HG03060 (cell line): ENCODE results near the gene KBTBD8.

Experiments used
- ATAC-seq: cut with Tn5 transposase; IDR thresholded peaks from one replicate; pipeline ENCODE4 v1.9.1; 2021; ENCODE audit warnings: low read depth, moderate number of reproducible peaks; ENCODE audit not compliant: unreplicated experiment

Gene KBTBD8

GRCh38 chr3:66998113-66998903 lies at the start of gene KBTBD8:
Gene KBTBD8 (plus strand): TSS chr3:66998307. CDS start chr3:66998356, 49 bp downstream.
- ATAC-seq = peak; percentile 80

- no peak for ATAC-seq
Measured at GRCh38 chr3:66948838-66949237, 49.3 kb upstream of the KBTBD8 start.

GRCh38 chr3:66949898-66950297 lies 48.2 kb upstream of the KBTBD8 start:
- no peak for ATAC-seq

- ATAC-seq = no peak
Measured at GRCh38 chr3:66952357-66952756, 45.8 kb upstream of the KBTBD8 start.

- ATAC-seq = no peak
Measured at GRCh38 chr3:66953934-66954445, 44.1 kb upstream of the KBTBD8 start.

GRCh38 chr3:66956742-66957141 lies 41.4 kb upstream of the KBTBD8 start:
- ATAC-seq = no peak

- ATAC-seq = no peak
Measured at GRCh38 chr3:66957367-66957766, 40.7 kb upstream of the KBTBD8 start.

- ATAC-seq = no peak
Measured at GRCh38 chr3:66958067-66958466, 40.0 kb upstream of the KBTBD8 start.

GRCh38 chr3:66962664-66963063 lies 35.4 kb upstream of the KBTBD8 start:
- no peak for ATAC-seq

- no peak for ATAC-seq
Measured at GRCh38 chr3:66971245-66971644, 26.9 kb upstream of the KBTBD8 start.

GRCh38 chr3:66971891-66972551 lies 26.1 kb upstream of the KBTBD8 start:
- peak; percentile 99 for ATAC-seq

GRCh38 chr3:66980791-66981190 lies 17.3 kb upstream of the KBTBD8 start:
- ATAC-seq = no peak

- ATAC-seq = no peak
Measured at GRCh38 chr3:66983101-66983500, 15.0 kb upstream of the KBTBD8 start.

GRCh38 chr3:66985336-66985920 lies 12.7 kb upstream of the KBTBD8 start:
- ATAC-seq = no peak

- no peak for ATAC-seq
Measured at GRCh38 chr3:66986406-66986805, 11.7 kb upstream of the KBTBD8 start.

- ATAC-seq = no peak
Measured at GRCh38 chr3:66989241-66989640, 8.9 kb upstream of the KBTBD8 start.

GRCh38 chr3:66989860-66990696 lies 8.0 kb upstream of the KBTBD8 start:
- ATAC-seq = peak; percentile 66

- ATAC-seq = no peak
Measured at GRCh38 chr3:66991459-66991858, 6.6 kb upstream of the KBTBD8 start.

GRCh38 chr3:66993082-66993481 lies 5.0 kb upstream of the KBTBD8 start:
- no peak for ATAC-seq

- no peak for ATAC-seq
Measured at GRCh38 chr3:66994588-66994987, 3.5 kb upstream of the KBTBD8 start.

GRCh38 chr3:66996696-66997095 lies 1.4 kb upstream of the KBTBD8 start:
- ATAC-seq = no peak
